Prostate gland (tissue), 2 donors: ENCODE measurements around the gene ST6GALNAC5. TPM values are rescaled to one million over a fixed set of nuclear protein-coding genes. Genes with fewer than 3 reads are reported as not detected.

Experiments
- DNase-seq: peaks from one replicate; pipeline ENCODE4 v3.0.0-alpha.2; 2019; ENCODE audit warnings: low spot score
- H3K27ac ChIP-seq, 2 donors: fragments of 200-600 bp; sonication (generic); 2 replicates each; pipeline ENCODE4 v1.5.1; 2017 to 2019
- H3K27me3 ChIP-seq: fragments of 200-600 bp; sonication (generic); replicated peaks from 2 replicates; pipeline ENCODE4 v1.5.1; 2019; ENCODE audit not compliant: insufficient read depth
- H3K36me3 ChIP-seq, 2 donors: fragments of 200-600 bp; sonication (generic); 1 replicate in 1 of 2; 2 replicates in 1 of 2; pipeline versions ENCODE4 v1.5.1 to v1.8.1; 2017 to 2019
- H3K4me1 ChIP-seq: fragments of 200-600 bp; sonication (generic); replicated peaks from 2 replicates; pipeline ENCODE4 v1.5.1; 2019
- H3K4me3 ChIP-seq, 2 donors: fragments of 200-600 bp; sonication (generic); 2 replicates each; pipeline ENCODE4 v1.5.1; 2017 to 2019
- H3K9me3 ChIP-seq: fragments of 200-600 bp; sonication (generic); 2 replicates; pipeline ENCODE4 v1.5.1; 2017
- CTCF ChIP-seq, 4 experiments: fragments of 200-600 bp in 2 of 4; fragments of 450-650 bp in 2 of 4; sonication (generic) in 2 of 4; IDR thresholded peaks; 1 replicate in 3 of 4; 2 replicates in 1 of 4; pipeline ENCODE4 v1.5.1; 2016 to 2019; ENCODE audit warnings: antibody characterized with exemption in 4 of 4, mild to moderate bottlenecking in 2 of 4, moderate library complexity in 2 of 4
- POLR2A ChIP-seq: fragments of 450-650 bp; IDR thresholded peaks from one replicate; pipeline ENCODE4 v1.6.1; 2016; ENCODE audit warnings: antibody characterized with exemption, mild to moderate bottlenecking
- POLR2AphosphoS5 ChIP-seq: sonication (generic); formaldehyde crosslinking; IDR thresholded peaks from one replicate; pipeline ENCODE4 v1.6.1; 2017; ENCODE audit warnings: antibody characterized with exemption
- WGBS: methylation state at CpG from one replicate; pipeline ENCODE4 v1.1.5; 2018; 5-methylcytosine and 5-hydroxymethylcytosine counted together
- intact Hi-C: fragments of 100-400 bp; cut with DNase I; formaldehyde crosslinking; loops from one replicate; pipeline ENCODE4 v1.14.2; 2022
- total RNA-seq, 2 donors: library from RNA; depleted of rRNA; stranded (reverse); fragments of >200 nt; gene quantifications; one replicate each; pipeline ENCODE4 v1.1.0, GENCODE V29; 2016

The ST6GALNAC5 gene
- total RNA-seq, 2 donors from 2014 or later = 4.8 to 18.5 TPM

GRCh38 chr1:76881762-76882161 is 14.5 kb downstream of the ST6GALNAC5 start:
- Histone ChIP-seq H3K4me1 (no peaks in the 10 kb centered on the region), H3K4me3 (no peak overlapping the region), H3K9me3 (no peaks in the 10 kb centered on the region), H3K27ac (no peak overlapping the region), H3K36me3 (no peaks in the 10 kb centered on the region), H3K27me3 (no peaks in the 10 kb centered on the region)
- no peak for DNase-seq
- intact Hi-C loops = no loop called here
- TF ChIP-seq POLR2AphosphoS5 = no peak
- no peak for TF ChIP-seq POLR2A
- TF ChIP-seq CTCF (IDR thresholded peaks at IDR 0.05) = no peak

GRCh38 chr1:76891931-76892622 is 24.8 kb downstream of the ST6GALNAC5 start:
- H3K27me3 ChIP-seq = no peaks in the 10 kb centered on the region
- no peaks in the 10 kb centered on the region for H3K9me3 ChIP-seq
- H3K36me3 ChIP-seq = no peaks in the 10 kb centered on the region
- intact Hi-C loops = no loop called here
- no peak for DNase-seq
- no peak overlapping the region for H3K4me3 ChIP-seq
- TF ChIP-seq POLR2A = no peak
- TF ChIP-seq POLR2AphosphoS5 = no peak
- no peak for TF ChIP-seq CTCF (IDR thresholded peaks at IDR 0.05)
- no peak overlapping the region for H3K27ac ChIP-seq
- WGBS = 27% methylated on average over 4 of the region's 4 CpGs
- H3K4me1 ChIP-seq = no peaks in the 10 kb centered on the region

GRCh38 chr1:76892675-76893074 is 25.4 kb downstream of the ST6GALNAC5 start:
- DNase-seq = no peak

GRCh38 chr1:76901158-76901767 is 34.0 kb downstream of the ST6GALNAC5 start:
- Histone ChIP-seq H3K4me3 (no peak overlapping the region), H3K4me1 (no peaks in the 10 kb centered on the region), H3K27ac (no peak overlapping the region), H3K9me3 (no peaks in the 10 kb centered on the region), H3K36me3 (no peaks in the 10 kb centered on the region), H3K27me3 (no peaks in the 10 kb centered on the region)
- intact Hi-C loops = no loop called here
- 85% methylated on average over 2 of the region's 2 CpGs for WGBS
- TF ChIP-seq POLR2AphosphoS5 (no peak), CTCF (IDR thresholded peaks at IDR 0.05) (peak in 3 of 4 experiments; percentile 37 to 42 (median 39)), POLR2A (no peak)
- peak; percentile 5 for DNase-seq

More at GRCh38 chr1:76892675-76893074, 25.4 kb downstream of the ST6GALNAC5 start:
- Histone ChIP-seq H3K27ac (no peak overlapping the region), H3K4me3 (no peak overlapping the region), H3K27me3 (no peaks in the 10 kb centered on the region), H3K4me1 (no peaks in the 10 kb centered on the region), H3K36me3 (no peaks in the 10 kb centered on the region), H3K9me3 (no peaks in the 10 kb centered on the region)
- intact Hi-C loops = no loop called here
- 64% methylated on average over 1 of the region's 1 CpG for WGBS
- no peak for TF ChIP-seq POLR2AphosphoS5
- TF ChIP-seq POLR2A = no peak
- no peak for TF ChIP-seq CTCF (IDR thresholded peaks at IDR 0.05)
